GM18868 (cell line): ENCODE measurements around the gene RPUSD1.
A peak's percentile ranks its signal among the peaks of the same experiment; 100 is the strongest.

Experiments used
- ATAC-seq: cut with Tn5 transposase; IDR thresholded peaks from one replicate; pipeline ENCODE4 v1.9.1; 2021; ENCODE audit warnings: mild to moderate bottlenecking, moderate library complexity; ENCODE audit not compliant: unreplicated experiment

RPUSD1 gene

GRCh38 chr16:819336-820043, 31.3 kb upstream of the RPUSD1 start:
- no peak for ATAC-seq

- ATAC-seq = no peak
Measured at GRCh38 chr16:818592-818991, 30.4 kb upstream of the RPUSD1 start.

GRCh38 chr16:818132-818531, 30.0 kb upstream of the RPUSD1 start:
- ATAC-seq = no peak

GRCh38 chr16:817001-817906, 29.1 kb upstream of the RPUSD1 start:
- no peak for ATAC-seq

GRCh38 chr16:815861-816260, 27.7 kb upstream of the RPUSD1 start:
- ATAC-seq = no peak

- no peak for ATAC-seq
Measured at GRCh38 chr16:814974-815373, 26.8 kb upstream of the RPUSD1 start.

- no peak for ATAC-seq
Measured at GRCh38 chr16:813916-814412, 25.8 kb upstream of the RPUSD1 start.

GRCh38 chr16:813204-813915, 25.2 kb upstream of the RPUSD1 start:
- no peak for ATAC-seq

- ATAC-seq = no peak
Measured at GRCh38 chr16:808085-808386, 19.9 kb upstream of the RPUSD1 start.

GRCh38 chr16:807347-808084, 19.3 kb upstream of the RPUSD1 start:
- ATAC-seq = peak; percentile 69

- ATAC-seq = no peak
Measured at GRCh38 chr16:805474-805873, 17.3 kb upstream of the RPUSD1 start.

- no peak for ATAC-seq
Measured at GRCh38 chr16:804193-805048, 16.2 kb upstream of the RPUSD1 start.

GRCh38 chr16:803754-804080, 15.5 kb upstream of the RPUSD1 start:
- no peak for ATAC-seq

GRCh38 chr16:802914-803753, 15.0 kb upstream of the RPUSD1 start:
- no peak for ATAC-seq

GRCh38 chr16:802461-802860, 14.3 kb upstream of the RPUSD1 start:
- no peak for ATAC-seq

GRCh38 chr16:801584-802363, 13.6 kb upstream of the RPUSD1 start:
- ATAC-seq = no peak

- no peak for ATAC-seq
Measured at GRCh38 chr16:800834-801511, 12.8 kb upstream of the RPUSD1 start.
